GM21576 (cell line): Measurements from ENCODE around the gene RAB8A.
"Not testable (repeated sequence)": the region's sequence is repeated elsewhere in the genome, so short reads cannot be mapped to it uniquely, and the experiment has no call there.

ENCODE experiments used
- ATAC-seq: cut with Tn5 transposase; IDR thresholded peaks from one replicate; pipeline ENCODE4 v1.9.1; 2021; ENCODE audit warnings: mild to moderate bottlenecking, moderate library complexity; ENCODE audit not compliant: unreplicated experiment

The RAB8A gene

DNA sequence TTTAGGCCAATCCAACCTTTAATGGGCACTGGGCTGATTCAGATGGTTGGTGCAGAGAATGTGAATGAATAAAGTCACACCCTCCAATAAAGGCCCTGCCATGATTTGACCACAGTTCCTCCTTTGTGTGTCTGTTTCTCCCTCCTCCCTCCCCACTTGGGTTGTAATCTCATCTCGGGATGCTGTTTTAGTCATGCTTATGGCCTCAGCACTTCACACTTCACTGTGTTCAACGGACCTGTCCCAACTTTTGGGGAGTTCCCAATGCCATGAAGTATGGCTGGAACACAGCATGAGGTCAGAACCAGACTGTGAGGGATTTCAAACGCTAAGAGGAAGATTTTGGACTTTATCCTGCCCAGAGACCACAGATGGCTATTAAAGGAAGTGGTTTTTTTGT, 5.6 kb upstream of the RAB8A start:
- no peak for ATAC-seq

DNA sequence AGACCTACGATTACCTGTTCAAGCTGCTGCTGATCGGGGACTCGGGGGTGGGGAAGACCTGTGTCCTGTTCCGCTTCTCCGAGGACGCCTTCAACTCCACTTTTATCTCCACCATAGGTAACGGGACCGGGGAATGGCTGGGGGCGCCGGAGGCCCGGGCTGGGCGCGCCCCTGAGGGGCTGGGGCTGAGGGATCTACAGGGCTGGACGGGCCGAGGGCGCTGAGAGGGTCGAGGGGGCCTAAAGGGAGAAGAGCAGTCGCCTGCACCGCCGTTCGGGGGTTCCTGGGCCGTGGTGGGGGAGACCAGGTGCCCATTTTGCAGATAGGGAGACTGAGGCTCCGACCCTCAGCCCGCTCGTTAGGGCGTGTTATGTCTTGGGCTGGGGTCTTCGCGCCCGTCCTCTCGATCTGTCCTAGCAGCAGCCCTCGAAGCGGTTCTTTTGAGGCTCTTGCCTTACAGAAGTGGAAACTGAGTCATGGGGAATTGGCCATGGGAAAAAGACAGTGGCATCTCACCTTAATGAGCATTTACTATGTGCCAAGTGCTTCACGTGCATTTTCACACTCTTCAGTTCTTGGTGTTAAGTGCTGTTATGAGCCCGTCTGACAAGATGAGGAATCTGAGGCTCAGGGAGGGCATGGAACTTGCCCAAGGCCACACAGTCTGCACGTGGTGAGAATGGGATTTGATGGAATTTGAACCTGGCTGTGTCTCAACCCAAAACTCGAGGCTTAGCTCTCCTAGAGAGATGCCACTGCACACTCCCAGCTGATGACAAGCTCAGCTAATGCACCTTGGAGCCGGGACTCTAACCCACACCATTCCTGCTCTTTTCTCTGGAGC, 442 bp downstream of the RAB8A start:
- ATAC-seq, result no peak

GRCh38 chr19:16112778-16113177, 1.1 kb downstream of the RAB8A start:
- no peak for ATAC-seq

DNA sequence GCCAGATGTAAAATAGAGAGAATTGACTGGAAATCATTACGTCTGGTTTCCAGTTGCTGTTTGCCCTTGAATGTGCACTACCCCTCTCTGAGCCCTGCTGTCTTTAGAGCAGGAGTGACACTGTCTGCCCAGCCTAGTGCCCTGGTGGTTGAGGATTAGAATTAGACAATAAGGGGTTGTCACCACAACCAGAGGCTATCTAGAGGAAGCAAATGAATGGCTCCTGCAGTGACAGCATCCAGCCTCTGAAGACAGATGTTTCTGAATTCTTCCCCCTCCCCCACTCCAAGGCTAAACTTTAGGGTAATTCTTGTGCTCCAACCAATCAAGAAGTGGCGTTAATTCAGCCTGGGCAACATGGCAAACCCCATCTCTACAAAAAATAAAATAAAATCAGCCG, 2.0 kb downstream of the RAB8A start:
- ATAC-seq, result no peak

- no peak for ATAC-seq
These were observed 3.8 kb downstream of the RAB8A start for GRCh38 chr19:16115301-16116039.

- ATAC-seq, result no peak
These were observed 4.4 kb downstream of the RAB8A start for GRCh38 chr19:16116067-16116466.

DNA sequence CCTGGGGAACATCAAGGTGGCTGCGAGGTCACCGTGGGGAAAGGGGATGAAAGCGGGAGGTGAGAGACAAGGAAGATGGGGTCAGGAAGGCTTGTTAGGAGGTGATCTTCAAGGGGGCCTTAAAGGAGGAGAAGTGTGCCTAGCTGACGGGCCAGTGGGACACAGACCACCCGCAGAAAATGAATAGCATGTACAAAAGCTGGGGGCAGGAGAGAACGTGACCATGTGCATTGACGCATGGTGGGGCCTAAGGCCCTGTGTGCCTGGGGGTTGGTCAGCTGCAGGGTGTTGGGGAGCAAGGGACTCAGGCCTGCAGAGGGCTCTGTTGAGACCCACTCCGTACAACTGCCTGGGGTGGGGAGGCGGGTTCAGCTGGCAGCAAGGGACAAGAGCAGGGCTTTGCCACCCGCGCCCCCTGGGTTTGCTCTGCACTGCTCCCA, 5.9 kb downstream of the RAB8A start:
- ATAC-seq, result no peak

DNA sequence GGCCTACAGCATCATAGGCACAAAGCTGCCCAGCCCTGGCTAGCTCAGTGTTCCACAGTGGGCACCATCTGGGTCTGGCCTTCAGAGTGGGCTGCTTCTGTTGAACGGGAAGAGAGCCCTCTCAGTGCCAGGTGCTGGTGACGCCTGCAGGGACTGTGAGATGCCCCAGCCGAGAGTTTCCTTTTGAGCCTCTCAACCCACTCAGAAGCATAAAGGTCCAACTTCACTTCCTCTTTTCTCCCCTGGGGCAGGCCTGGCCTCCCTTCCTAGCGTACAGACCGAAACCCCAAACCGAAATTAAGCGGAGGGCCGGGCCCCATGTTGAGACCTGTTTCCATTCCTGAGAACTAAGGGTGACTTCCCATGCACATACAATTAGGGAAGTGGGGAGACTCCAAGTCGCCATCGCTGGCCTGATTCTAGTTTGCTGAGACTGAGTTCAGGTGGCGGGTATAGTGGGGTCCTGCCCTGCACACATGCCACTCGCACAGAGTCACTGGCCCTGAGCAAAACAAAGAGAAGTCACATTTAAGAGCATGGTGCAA, 6.9 kb downstream of the RAB8A start:
- ATAC-seq, result peak; percentile 76

DNA sequence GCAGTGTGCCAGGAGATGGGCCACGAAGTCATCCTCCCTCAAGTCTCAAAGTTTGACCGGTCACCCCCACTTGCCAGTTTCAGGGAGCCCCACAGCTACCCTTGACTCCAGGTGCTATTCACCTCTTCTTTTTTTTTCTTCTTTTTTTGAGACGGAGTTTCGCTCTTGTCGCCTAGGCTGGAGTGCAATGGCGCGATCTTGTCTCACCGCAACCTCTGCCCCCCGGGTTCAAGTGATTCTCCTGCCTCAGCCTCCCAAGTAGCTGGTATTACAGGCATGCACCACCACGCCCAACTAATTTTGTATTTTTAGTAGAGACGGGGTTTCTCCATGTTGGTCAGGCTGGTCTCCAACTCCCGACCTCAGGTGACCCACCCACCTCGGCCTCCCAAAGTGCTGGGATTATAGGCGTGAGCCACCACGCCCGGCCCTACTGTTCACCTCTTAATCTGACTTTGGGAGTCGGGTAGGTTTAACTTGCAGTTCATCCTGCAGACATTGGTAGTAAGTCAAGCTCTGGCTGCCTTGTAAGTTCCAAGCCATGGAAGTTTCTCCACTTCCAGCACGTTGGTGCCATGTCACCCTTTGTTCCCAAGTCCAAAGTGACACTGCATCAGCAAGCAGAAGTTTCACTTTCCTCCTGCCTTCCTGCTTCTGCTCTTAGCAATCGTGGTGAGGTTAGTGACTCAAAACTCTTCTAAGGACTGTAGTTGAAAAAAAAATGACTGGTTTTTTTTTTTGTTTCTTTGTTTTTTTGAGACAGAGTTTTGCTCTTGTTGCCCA, 7.6 kb downstream of the RAB8A start:
- not testable (repeated sequence) for ATAC-seq

- no peak for ATAC-seq
These were observed 9.5 kb downstream of the RAB8A start for GRCh38 chr19:16121141-16121540.

DNA sequence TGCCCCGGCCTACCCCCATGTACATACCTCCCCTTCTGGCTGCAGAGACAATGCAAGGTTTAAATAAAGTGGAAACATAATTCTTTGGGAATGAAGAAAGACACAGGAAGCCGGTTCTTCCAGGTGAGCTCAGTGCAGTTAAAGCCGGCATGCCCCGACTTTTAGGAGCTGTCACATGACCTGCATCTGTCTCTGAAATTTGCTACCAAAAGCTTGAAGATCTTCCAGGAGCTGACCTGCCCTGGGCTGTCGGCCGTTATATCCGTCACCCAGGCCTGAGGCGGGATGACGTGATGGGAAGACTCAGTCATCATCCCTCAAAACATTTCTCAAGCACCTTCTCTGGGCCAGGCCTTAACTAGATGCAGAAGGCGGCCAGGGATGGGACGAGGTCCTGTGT, 10.3 kb downstream of the RAB8A start:
- ATAC-seq, result no peak

- no peak for ATAC-seq
These were observed 13.3 kb downstream of the RAB8A start for GRCh38 chr19:16124953-16125352.

DNA sequence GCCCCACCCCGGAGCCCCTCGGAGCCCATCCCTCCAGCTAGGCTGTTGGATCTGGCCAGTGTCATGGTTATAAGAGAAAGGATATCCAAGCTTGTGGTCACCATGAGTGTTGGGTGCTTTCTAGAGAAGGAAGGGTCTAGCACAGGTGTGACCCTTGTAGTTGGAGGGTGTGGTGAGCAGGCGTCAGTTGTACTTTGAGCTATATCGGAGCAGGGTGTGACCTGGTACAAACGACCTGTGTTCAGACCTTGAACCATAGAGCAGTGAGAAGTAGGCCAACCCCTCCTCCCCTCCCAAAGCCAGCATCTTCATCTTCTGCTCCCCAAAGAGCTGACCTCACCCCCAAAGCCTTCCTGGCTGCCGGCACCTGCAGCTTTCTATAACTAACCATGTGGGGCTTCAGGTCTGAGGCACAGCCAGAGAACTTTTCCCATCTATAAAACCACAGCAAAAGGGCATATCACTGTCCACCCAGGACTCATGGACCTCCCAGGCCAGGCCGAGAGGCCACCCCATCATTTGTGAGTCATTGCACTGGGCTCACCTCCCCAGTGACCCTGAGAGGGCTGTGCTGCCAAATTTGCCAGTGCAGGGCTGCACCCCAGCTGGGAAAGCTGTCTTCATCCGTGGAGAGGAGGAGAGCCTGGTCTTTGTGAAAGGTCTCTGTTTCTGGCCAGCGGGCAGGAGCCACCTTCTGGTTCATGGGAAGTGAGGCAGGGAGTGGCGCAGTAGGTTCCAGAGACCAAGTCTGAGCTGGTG, 14.2 kb downstream of the RAB8A start:
- ATAC-seq, result no peak

GRCh38 chr19:16127080-16127479, 15.4 kb downstream of the RAB8A start:
- no peak for ATAC-seq

GRCh38 chr19:16127776-16128371, 16.2 kb downstream of the RAB8A start:
- ATAC-seq, result no peak

GRCh38 chr19:16131648-16132047, 20.0 kb downstream of the RAB8A start:
- ATAC-seq, result no peak

- ATAC-seq, result no peak
These were observed 22.1 kb downstream of the RAB8A start for GRCh38 chr19:16133818-16134217.

DNA sequence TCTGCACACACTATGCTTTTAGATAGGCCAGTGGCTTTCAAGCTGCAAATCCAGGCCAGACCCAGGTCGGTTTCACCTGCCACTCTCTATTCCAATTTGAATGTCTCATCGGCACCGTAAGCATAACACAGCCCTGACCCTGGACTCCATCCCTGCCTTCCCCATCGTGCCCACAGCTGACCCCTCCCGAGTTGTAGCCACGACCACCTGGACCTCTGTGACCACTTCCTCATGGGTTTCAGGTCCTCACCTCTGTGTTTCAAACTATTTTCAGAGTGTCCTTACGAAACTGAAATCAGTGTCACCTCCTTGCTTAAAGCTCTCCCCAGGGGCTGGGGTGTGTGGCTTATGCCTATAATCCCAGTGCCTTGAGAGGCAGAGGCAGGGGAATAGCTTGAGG, 22.8 kb downstream of the RAB8A start:
- ATAC-seq, result no peak

- no peak for ATAC-seq
These were observed 23.9 kb downstream of the RAB8A start for GRCh38 chr19:16135430-16136127.
